ENCODE data around the gene FILIP1L. TPM values are rescaled to one million over a fixed set of nuclear protein-coding genes. Genes with fewer than 3 reads are reported as not detected.

Gene FILIP1L
- polyA plus RNA-seq, 3 donors = 0.13 to 0.40 (median 0.25) TPM

GRCh38 chr3:100104817-100105413 is 9.4 kb downstream of the FILIP1L start:
- Mint-ChIP-seq H3K27ac (no peak overlapping the region), H3K4me1 (peaks cover 13% of the 10 kb centered on the region), H3K4me3 (no peak overlapping the region), H3K9me3 (no peaks in the 10 kb centered on the region), H3K36me3 (no peaks in the 10 kb centered on the region), H3K27me3 (ENCODE audit: low read depth in 3 of 3) (peaks cover 0 to 2% (median 0%) of the 10 kb centered on the region in 3 donors)
- no peak overlapping the region for H3K4me2 ChIP-seq (replicated peaks; ENCODE audit: extremely low read depth, low read length, poor library complexity, severe bottlenecking)
- no peaks in the 10 kb centered on the region for H3K79me2 ChIP-seq (ENCODE audit: insufficient read depth, low read length)
- no peak overlapping the region for H3K27ac ChIP-seq (ENCODE audit: low read depth in 1 of 2, low read length in 2 of 2)
- no peak overlapping the region for H3K4me3 ChIP-seq (replicated peaks in 1 of 3; ENCODE audit: low read depth in 2 of 3, low read length in 3 of 3)
- intact Hi-C loops (cut with micrococcal nuclease) = loop anchor here in 1 of 2 donors (2.0 kb wide), 1 partner anchor 14 kb away; no protein-coding TSS in a partner anchor
- TF ChIP-seq CTCF (IDR thresholded peaks at IDR 0.05) = no peak
- H3K9ac ChIP-seq (ENCODE audit: insufficient read depth, low read length, poor library complexity, severe bottlenecking) = no peak overlapping the region
- no peak for DNase-seq
- no peaks in the 10 kb centered on the region for H3K4me1 ChIP-seq (ENCODE audit: control insufficient read depth in 1 of 2, insufficient read depth in 2 of 2, low read length in 2 of 2)
- H3K9me3 ChIP-seq (replicated peaks in 1 of 2; ENCODE audit: control insufficient read depth in 1 of 2, insufficient read depth in 1 of 2, low read length in 2 of 2) = no peaks in the 10 kb centered on the region
- no peaks in the 10 kb centered on the region for H3K27me3 ChIP-seq (ENCODE audit: control insufficient read depth in 2 of 2, insufficient read depth in 2 of 2, low read length in 2 of 2)
- H2AFZ ChIP-seq (ENCODE audit: insufficient read depth, low read depth, low read length, poor library complexity, severe bottlenecking) = no peak overlapping the region
- H4K20me1 ChIP-seq (ENCODE audit: insufficient read depth, low read length) = no peaks in the 10 kb centered on the region
- no peaks in the 10 kb centered on the region for H3K36me3 ChIP-seq (replicated peaks in 1 of 2; ENCODE audit: control insufficient read depth in 1 of 2, insufficient read depth in 2 of 2, low read length in 2 of 2)

DNA sequence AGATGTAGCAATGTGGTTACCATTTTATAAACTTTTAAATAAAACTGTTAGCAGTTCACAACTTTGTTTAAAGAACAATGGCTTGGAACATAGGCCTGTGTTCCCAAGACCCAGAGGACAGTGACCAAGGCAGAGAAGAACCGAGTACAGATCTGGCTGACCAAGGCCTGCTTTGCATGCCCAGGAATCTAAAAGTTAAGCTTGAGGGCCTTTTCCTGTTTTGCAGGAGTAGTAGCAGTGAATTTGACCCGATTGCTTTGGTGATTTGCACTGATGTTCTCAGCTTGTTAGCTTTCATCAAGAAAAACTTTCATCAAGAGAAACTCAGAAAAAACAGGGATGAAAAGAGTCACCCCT is 9.9 kb downstream of the FILIP1L start:
- Mint-ChIP-seq H3K27me3 (ENCODE audit: low read depth in 3 of 3) (peaks cover 0 to 2% (median 0%) of the 10 kb centered on the region in 3 donors), H3K4me3 (no peak overlapping the region), H3K27ac (no peak overlapping the region), H3K9me3 (no peaks in the 10 kb centered on the region), H3K36me3 (no peaks in the 10 kb centered on the region), H3K4me1 (peaks cover 13% of the 10 kb centered on the region)
- no peaks in the 10 kb centered on the region for H3K79me2 ChIP-seq (ENCODE audit: insufficient read depth, low read length)
- no peaks in the 10 kb centered on the region for H4K20me1 ChIP-seq (ENCODE audit: insufficient read depth, low read length)
- H3K9ac ChIP-seq (ENCODE audit: insufficient read depth, low read length, poor library complexity, severe bottlenecking) = no peak overlapping the region
- H3K27ac ChIP-seq (ENCODE audit: low read depth in 1 of 2, low read length in 2 of 2) = no peak overlapping the region
- no peaks in the 10 kb centered on the region for H3K4me1 ChIP-seq (ENCODE audit: control insufficient read depth in 1 of 2, insufficient read depth in 2 of 2, low read length in 2 of 2)
- no peaks in the 10 kb centered on the region for H3K36me3 ChIP-seq (replicated peaks in 1 of 2; ENCODE audit: control insufficient read depth in 1 of 2, insufficient read depth in 2 of 2, low read length in 2 of 2)
- TF ChIP-seq CTCF (IDR thresholded peaks at IDR 0.05) = no peak
- H3K27me3 ChIP-seq (ENCODE audit: control insufficient read depth in 2 of 2, insufficient read depth in 2 of 2, low read length in 2 of 2) = no peaks in the 10 kb centered on the region
- WGBS (ENCODE audit: insufficient coverage) = 100% methylated on average over 1 of the region's 2 CpGs
- no peak overlapping the region for H3K4me3 ChIP-seq (replicated peaks in 1 of 3; ENCODE audit: low read depth in 2 of 3, low read length in 3 of 3)
- intact Hi-C loops (cut with micrococcal nuclease) = loop anchor here in 1 of 2 donors (2.0 kb wide), 1 partner anchor 14 kb away; no protein-coding TSS in a partner anchor
- H3K9me3 ChIP-seq (replicated peaks in 1 of 2; ENCODE audit: control insufficient read depth in 1 of 2, insufficient read depth in 1 of 2, low read length in 2 of 2) = no peaks in the 10 kb centered on the region
- no peak overlapping the region for H3K4me2 ChIP-seq (replicated peaks; ENCODE audit: extremely low read depth, low read length, poor library complexity, severe bottlenecking)
- H2AFZ ChIP-seq (ENCODE audit: insufficient read depth, low read depth, low read length, poor library complexity, severe bottlenecking) = no peak overlapping the region
- no peak for DNase-seq

Data from CD14-positive monocyte (primary cell).